Activated CD4-positive, alpha-beta T cell treated with anti-CD3 and anti-CD28 coated beads for 4 hours (primary cell): Measurements from ENCODE around the gene TP53I11.

Experiments used
- DNase-seq, 2 donors: peaks; one replicate each; pipeline ENCODE4 v3.0.0-alpha.2; 2020

TP53I11 gene

GRCh38 chr11:44955015-44955738 is 4.5 kb upstream of the TP53I11 start:
- no peak for DNase-seq

GRCh38 chr11:44954051-44954906 is 3.6 kb upstream of the TP53I11 start:
- DNase-seq, result no peak

- DNase-seq, result no peak
Measured at GRCh38 chr11:44952500-44953260, 2.0 kb upstream of the TP53I11 start.

GRCh38 chr11:44952082-44952481 is 1.4 kb upstream of the TP53I11 start:
- DNase-seq, result no peak

- peak; percentile 17 to 28 for DNase-seq
Measured at GRCh38 chr11:44950031-44950624, 555 bp downstream of the TP53I11 start.

GRCh38 chr11:44949160-44950030 is 1.3 kb downstream of the TP53I11 start:
- peak; percentile 23 to 24 for DNase-seq

- DNase-seq, result no peak
Measured at GRCh38 chr11:44948155-44948554, 2.5 kb downstream of the TP53I11 start.

GRCh38 chr11:44947114-44947513 is 3.6 kb downstream of the TP53I11 start:
- DNase-seq, result no peak

- DNase-seq, result no peak
Measured at GRCh38 chr11:44946263-44946662, 4.4 kb downstream of the TP53I11 start.

GRCh38 chr11:44945666-44946065 is 5.0 kb downstream of the TP53I11 start:
- no peak for DNase-seq

- DNase-seq, result no peak
Measured at GRCh38 chr11:44944853-44945235, 5.8 kb downstream of the TP53I11 start.

GRCh38 chr11:44944181-44944852 is 6.4 kb downstream of the TP53I11 start:
- DNase-seq, result no peak

GRCh38 chr11:44943696-44944095 is 7.0 kb downstream of the TP53I11 start:
- no peak for DNase-seq

GRCh38 chr11:44943118-44943517 is 7.6 kb downstream of the TP53I11 start:
- DNase-seq, result peak; percentile 17 to 38

- DNase-seq, result no peak
Measured at GRCh38 chr11:44942029-44942955, 8.4 kb downstream of the TP53I11 start.

- DNase-seq, result no peak
Measured at GRCh38 chr11:44941259-44942021, 9.2 kb downstream of the TP53I11 start.

- no peak for DNase-seq
Measured at GRCh38 chr11:44940835-44941234, 9.8 kb downstream of the TP53I11 start.

- no peak for DNase-seq
Measured at GRCh38 chr11:44940404-44940803, 10.3 kb downstream of the TP53I11 start.

GRCh38 chr11:44939673-44940395 is 10.8 kb downstream of the TP53I11 start:
- no peak for DNase-seq
